HepG2 (cell line): Measurements from ENCODE around the gene IRX3. TPM values are rescaled to one million over a fixed set of nuclear protein-coding genes. Genes with fewer than 3 reads are reported as not detected.

Experiments
- ATF1 ChIP-seq: IDR thresholded peaks from 2 replicates; pipeline ENCODE4 v1.6.1; 2016; ENCODE audit warnings: mild to moderate bottlenecking, control low read depth
- DMTF1 ChIP-seq: sonication (generic); formaldehyde crosslinking; IDR thresholded peaks from 2 replicates; pipeline ENCODE4 v1.4.0; 2020; ENCODE audit warnings: mild to moderate bottlenecking, missing genetic modification reagents
- PRMT3 ChIP-seq: sonication (generic); formaldehyde crosslinking; IDR thresholded peaks from 2 replicates; pipeline ENCODE4 v1.8.1; 2022; ENCODE audit warnings: low read depth, mild to moderate bottlenecking, moderate library complexity, missing genetic modification reagents, borderline replicate concordance
- TGIF2 ChIP-seq: IDR thresholded peaks from 2 replicates; pipeline ENCODE4 v1.6.1; 2016; ENCODE audit warnings: control low read depth, missing compliant biosample characterization
- ZBTB44 ChIP-seq: sonication (generic); formaldehyde crosslinking; IDR thresholded peaks from 2 replicates; pipeline ENCODE4 v1.4.0; 2020; ENCODE audit warnings: missing genetic modification reagents
- ZNF546 ChIP-seq: sonication (generic); formaldehyde crosslinking; conservative IDR thresholded peaks from 2 replicates; pipeline ENCODE4 v1.8.1; 2023; ENCODE audit warnings: mild to moderate bottlenecking, missing genetic modification reagents
- ZNF609 ChIP-seq: sonication (generic); formaldehyde crosslinking; IDR thresholded peaks from 2 replicates; pipeline ENCODE4 v1.4.0; 2020; ENCODE audit warnings: mild to moderate bottlenecking, missing genetic modification reagents, borderline replicate concordance
- ZNF704 ChIP-seq: sonication (generic); formaldehyde crosslinking; IDR thresholded peaks from 2 replicates; pipeline ENCODE4 v1.8.1; 2023; ENCODE audit warnings: mild to moderate bottlenecking, inconsistent platforms, moderate library complexity, missing genetic modification reagents, borderline replicate concordance
- polyA plus RNA-seq, 8 experiments: library from polyadenylated mRNA; depleted of rRNA in 3 of 8; stranded (reverse) in 7 of 8; unstranded in 1 of 8; fragments of >200 nt; fragmentation: Illumina TruSeq in 4 of 8; extraction: Trizol in 4 of 8; gene quantifications; 2 replicates each; pipeline versions ENCODE4 v1.2.1 to v1.2.3, GENCODE V29; 2011 to 2016; ENCODE audit warnings: low read depth in 4 of 8, missing spikeins in 1 of 8, mixed read lengths in 1 of 8; ENCODE audit not compliant: insufficient read depth in 1 of 8
- total RNA-seq, 5 experiments: library from RNA; depleted of rRNA; stranded (reverse); fragments of >200 nt; fragmentation: Illumina TruSeq; extraction: Trizol; gene quantifications; 2 replicates each; pipeline ENCODE4 v1.2.3, GENCODE V29; 2016; ENCODE audit warnings: low read depth in 1 of 5

The IRX3 gene
- total and polyA plus RNA-seq, 2 of the 13 experiments (the other 11 are each of a cell fraction or from before 2014, with no cell fraction given), result 9.2 to 16.4 TPM

GRCh38 chr16:54273566-54273965 lies 13.0 kb downstream of the IRX3 start (continued):
- no peak for TF ChIP-seq ZNF704
- TF ChIP-seq ATF1 (CRISPR knock-in tag), result no peak
- TF ChIP-seq ZNF546 (CRISPR knock-in tag), result no peak
- TF ChIP-seq PRMT3 (CRISPR knock-in tag), result no peak
- no peak for TF ChIP-seq ZBTB44 (CRISPR knock-in tag)
- no peak for TF ChIP-seq TGIF2 (CRISPR knock-in tag)
- TF ChIP-seq DMTF1, result no peak
- no peak for TF ChIP-seq ZNF609
